Measurements from ENCODE around the gene SLC34A3. TPM values are rescaled to one million over a fixed set of nuclear protein-coding genes. Genes with fewer than 3 reads are reported as not detected.

The SLC34A3 gene
- total RNA-seq, 4 donors from 2014 or later: 0.11 to 1.7 (median 0.38) TPM; not detected in 1

DNA sequence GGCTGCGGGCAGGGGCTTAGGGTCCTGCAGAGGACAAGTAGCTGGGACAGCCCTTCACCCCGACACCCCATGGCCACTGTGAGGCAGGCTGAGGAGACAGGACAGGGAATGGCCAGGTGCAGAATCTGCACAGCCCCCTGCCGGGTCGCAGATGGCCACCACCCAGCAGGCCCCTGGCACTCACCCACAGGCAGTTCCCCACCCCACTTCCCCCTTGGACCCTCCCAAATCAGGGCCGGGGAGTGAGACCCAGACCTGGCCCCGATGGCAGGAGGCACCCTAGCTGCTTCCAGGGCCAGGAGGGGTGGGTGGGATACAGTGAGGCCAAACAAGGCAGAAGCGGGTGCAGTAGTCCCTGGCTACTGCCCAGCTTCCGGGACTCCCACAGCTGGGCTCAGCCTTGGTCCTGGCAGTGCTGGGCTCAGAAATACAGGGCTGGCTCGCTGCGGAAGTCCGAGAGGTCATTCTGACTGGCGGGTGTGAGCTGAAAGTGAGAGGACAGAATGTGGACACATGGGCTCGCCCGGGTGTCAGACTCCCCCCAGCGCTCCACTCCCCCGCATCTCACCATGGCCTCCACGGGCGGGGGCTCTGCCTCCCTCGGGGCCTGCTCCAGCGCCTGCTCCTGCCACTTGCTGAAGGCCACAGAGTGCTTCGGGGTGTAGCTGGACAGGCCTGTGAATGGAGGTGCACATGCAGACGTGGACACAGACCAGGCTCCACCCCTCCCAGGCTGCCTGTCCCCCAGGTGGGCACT, 38.8 kb upstream of the SLC34A3 start:
- Histone ChIP-seq H3K27ac (no peak overlapping the region), H3K36me3 (peaks cover 12 to 48% (median 18%) of the 10 kb centered on the region in 3 donors), H3K9me3 (no peaks in the 10 kb centered on the region), H3K4me1 (peaks cover 56 to 82% (median 57%) of the 10 kb centered on the region in 3 donors), H3K4me3 (no peak overlapping the region), H3K27me3 (no peaks in the 10 kb centered on the region)
- intact Hi-C loops (cut with DNase I): no loop called here
- WGBS, 2 donors: 80 to 82% methylated on average over 1 to 11 of the region's 22 CpGs
- DNase-seq: no peak
- TF ChIP-seq, protein P1, sequence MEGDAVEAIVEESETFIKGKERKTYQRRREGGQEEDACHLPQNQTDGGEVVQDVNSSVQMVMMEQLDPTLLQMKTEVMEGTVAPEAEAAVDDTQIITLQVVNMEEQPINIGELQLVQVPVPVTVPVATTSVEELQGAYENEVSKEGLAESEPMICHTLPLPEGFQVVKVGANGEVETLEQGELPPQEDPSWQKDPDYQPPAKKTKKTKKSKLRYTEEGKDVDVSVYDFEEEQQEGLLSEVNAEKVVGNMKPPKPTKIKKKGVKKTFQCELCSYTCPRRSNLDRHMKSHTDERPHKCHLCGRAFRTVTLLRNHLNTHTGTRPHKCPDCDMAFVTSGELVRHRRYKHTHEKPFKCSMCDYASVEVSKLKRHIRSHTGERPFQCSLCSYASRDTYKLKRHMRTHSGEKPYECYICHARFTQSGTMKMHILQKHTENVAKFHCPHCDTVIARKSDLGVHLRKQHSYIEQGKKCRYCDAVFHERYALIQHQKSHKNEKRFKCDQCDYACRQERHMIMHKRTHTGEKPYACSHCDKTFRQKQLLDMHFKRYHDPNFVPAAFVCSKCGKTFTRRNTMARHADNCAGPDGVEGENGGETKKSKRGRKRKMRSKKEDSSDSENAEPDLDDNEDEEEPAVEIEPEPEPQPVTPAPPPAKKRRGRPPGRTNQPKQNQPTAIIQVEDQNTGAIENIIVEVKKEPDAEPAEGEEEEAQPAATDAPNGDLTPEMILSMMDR (IDR thresholded peaks at IDR 0.05): no peak

DNA sequence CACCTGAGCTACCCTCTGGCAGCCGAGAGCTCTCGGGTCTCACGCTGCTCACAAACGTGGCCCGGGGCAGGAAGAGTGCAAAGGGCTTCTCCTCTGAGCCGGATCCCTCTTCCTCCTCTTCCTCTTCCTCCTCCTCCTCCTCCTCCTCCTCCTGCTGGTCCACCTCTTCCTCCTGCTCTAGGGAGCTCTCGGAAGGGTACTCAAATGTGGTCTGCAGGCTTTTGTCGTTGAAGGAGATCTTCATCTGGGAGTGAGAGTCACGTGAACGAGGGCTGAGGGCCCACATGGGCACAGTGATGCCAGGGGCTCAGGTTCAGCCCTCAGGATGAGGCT, 38.3 kb upstream of the SLC34A3 start:
- Histone ChIP-seq H3K4me1 (peaks cover 54 to 82% (median 55%) of the 10 kb centered on the region in 3 donors), H3K27me3 (no peaks in the 10 kb centered on the region), H3K27ac (no peak overlapping the region), H3K36me3 (peaks cover 12 to 42% (median 15%) of the 10 kb centered on the region in 3 donors), H3K9me3 (no peaks in the 10 kb centered on the region), H3K4me3 (no peak overlapping the region)
- 74 to 95% methylated on average over 9 of the region's 10 CpGs for WGBS, 2 donors
- no peak for DNase-seq
- no peak for TF ChIP-seq POLR2A (IDR thresholded peaks at IDR 0.05)
- TF ChIP-seq, protein P1 (IDR thresholded peaks at IDR 0.05): no peak
- intact Hi-C loops (cut with DNase I): no loop called here

DNA sequence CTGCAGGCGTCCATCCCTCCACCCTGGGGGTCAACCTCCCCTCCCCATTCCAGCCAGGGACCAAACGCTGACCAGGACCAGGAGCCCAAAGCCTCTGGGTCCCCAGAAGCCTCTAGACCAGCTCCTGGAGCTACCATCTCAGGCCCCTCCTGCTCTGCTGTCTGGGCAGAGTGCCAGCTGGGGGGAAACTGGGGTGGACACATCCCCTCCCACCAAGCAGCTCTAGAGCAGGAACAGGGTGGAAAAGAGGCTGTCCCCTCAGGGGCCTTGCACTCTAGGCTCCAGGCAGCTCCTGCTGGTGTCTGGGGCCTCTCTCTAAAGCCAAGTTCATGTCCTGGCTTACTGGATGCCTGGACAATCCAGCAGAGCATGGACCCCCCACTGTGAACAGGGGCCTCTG, 37.8 kb upstream of the SLC34A3 start:
- Histone ChIP-seq H3K4me1 (peaks cover 54 to 82% (median 55%) of the 10 kb centered on the region in 3 donors), H3K27ac (no peak overlapping the region), H3K27me3 (no peaks in the 10 kb centered on the region), H3K9me3 (no peaks in the 10 kb centered on the region), H3K4me3 (no peak overlapping the region), H3K36me3 (peaks cover 12 to 41% (median 15%) of the 10 kb centered on the region in 3 donors)
- TF ChIP-seq, protein P1 (IDR thresholded peaks at IDR 0.05): no peak
- TF ChIP-seq POLR2A (IDR thresholded peaks at IDR 0.05): no peak
- DNase-seq: no peak
- intact Hi-C loops (cut with DNase I): no loop called here
- WGBS, 2 donors: no CpG with 5 or more reads among the region's 2 CpGs

DNA sequence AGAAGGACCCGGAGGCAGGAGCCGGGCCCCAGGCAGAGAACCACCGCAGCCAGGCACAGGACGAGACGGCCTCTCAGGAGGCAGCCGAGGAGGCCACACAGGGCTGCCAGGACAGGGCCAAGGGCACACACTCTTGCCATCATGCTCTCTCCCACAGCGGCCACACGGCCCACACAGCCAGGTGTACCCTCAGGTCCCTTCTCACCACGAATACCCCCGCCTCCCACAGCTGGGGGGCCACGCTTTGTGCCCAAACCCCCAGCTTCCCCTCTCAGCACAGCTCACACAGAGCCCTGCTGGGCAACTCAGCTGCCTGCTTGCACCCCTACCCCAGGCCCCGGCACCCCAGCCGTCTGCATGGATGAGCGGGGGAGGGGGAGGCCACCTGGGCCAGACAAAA, 36.9 kb upstream of the SLC34A3 start:
- TF ChIP-seq, protein P1 (IDR thresholded peaks at IDR 0.05): no peak
- TF ChIP-seq POLR2A (IDR thresholded peaks at IDR 0.05): no peak
- WGBS, 2 donors: 60 to 84% methylated on average over 1 to 5 of the region's 14 CpGs
- DNase-seq: no peak
- H3K4me1 ChIP-seq: peaks cover 61 to 88% (median 63%) of the 10 kb centered on the region in 3 donors
- intact Hi-C loops (cut with DNase I): no loop called here
- no peak overlapping the region for H3K4me3 ChIP-seq
- no peaks in the 10 kb centered on the region for H3K9me3 ChIP-seq
- H3K27ac ChIP-seq: peak overlapping the region in 3 of 4 donors; percentile 74 to 87 (median 86)
- H3K36me3 ChIP-seq: peaks cover 12 to 41% (median 15%) of the 10 kb centered on the region in 3 donors
- H3K27me3 ChIP-seq: no peaks in the 10 kb centered on the region

DNA sequence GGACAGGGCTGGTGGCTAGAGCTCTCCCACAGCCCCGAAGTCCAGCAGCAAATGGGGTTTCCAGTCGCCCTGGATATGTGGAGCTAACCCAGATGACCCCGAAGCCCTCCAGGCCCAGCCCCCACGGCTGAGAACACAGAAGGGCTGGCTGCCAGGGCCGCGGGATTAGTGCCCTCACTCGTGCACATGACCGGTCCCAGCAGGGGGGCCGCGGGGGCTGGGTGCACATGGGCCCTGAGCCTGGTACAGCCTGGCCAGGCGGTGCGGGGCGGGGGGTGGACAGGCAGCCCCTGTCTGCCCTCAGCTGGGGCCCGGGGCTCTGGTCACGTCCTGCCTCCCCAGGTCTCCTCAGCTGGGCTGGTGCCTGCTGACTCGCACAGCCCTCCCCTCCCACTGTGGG, 36.3 kb upstream of the SLC34A3 start:
- no peak for DNase-seq

More for the DNA sequence above, 36.3 kb upstream of the SLC34A3 start:
- Histone ChIP-seq H3K27me3 (no peaks in the 10 kb centered on the region), H3K4me3 (peak overlapping the region; percentile 6 to 44 (median 27)), H3K9me3 (no peaks in the 10 kb centered on the region), H3K4me1 (peaks cover 64 to 90% (median 66%) of the 10 kb centered on the region in 3 donors), H3K36me3 (peaks cover 12 to 41% (median 15%) of the 10 kb centered on the region in 3 donors), H3K27ac (peak overlapping the region in 3 of 4 donors; percentile 74 to 87 (median 86))
- WGBS, 2 donors: no CpG with 5 or more reads among the region's 16 CpGs
- intact Hi-C loops (cut with DNase I): no loop called here
- TF ChIP-seq, protein P1 (IDR thresholded peaks at IDR 0.05): no peak
- TF ChIP-seq POLR2A (IDR thresholded peaks at IDR 0.05): no peak

Measured in esophagus squamous epithelium (tissue), 5 donors.